Measurements from ENCODE around the gene GPR161. TPM values are rescaled to one million over a fixed set of nuclear protein-coding genes. Genes with fewer than 3 reads are reported as not detected.

GPR161 gene
- total RNA-seq, 4 donors from 2014 or later, result 19.5 to 46.7 (median 22.9) TPM

DNA sequence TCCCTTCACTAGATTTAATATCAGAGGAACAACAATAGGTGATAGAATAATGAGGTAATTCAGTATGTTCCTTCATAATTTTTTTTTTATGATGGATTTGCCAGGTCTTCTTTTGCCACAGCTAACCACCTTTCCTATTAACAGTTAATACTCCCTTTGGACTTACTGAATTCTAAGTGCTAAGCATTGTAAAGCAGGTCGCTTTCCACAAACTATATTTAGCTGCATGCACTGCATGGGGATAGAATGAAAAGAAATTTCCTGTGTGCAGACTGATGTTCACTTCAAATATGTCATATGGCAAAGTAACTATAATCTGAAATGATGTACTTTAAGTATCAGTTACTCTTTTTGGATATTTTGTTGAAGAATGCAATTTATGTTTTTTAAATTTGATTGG, 85.8 kb downstream of the GPR161 start:
- no peak overlapping the region for H3K27ac ChIP-seq (replicated peaks in 1 of 4)
- no peaks in the 10 kb centered on the region for H3K9me3 ChIP-seq
- no peaks in the 10 kb centered on the region for H3K27me3 ChIP-seq
- H3K36me3 ChIP-seq, result no peaks in the 10 kb centered on the region
- 55% methylated on average over 1 of the region's 1 CpG for WGBS
- no peak for DNase-seq (ENCODE audit: extremely low spot score)
- intact Hi-C loops (cut with DNase I), result no loop called here
- TF ChIP-seq POLR2A (IDR thresholded peaks at IDR 0.05; ENCODE audit: low read depth) (no peak), POLR2AphosphoS5 (IDR thresholded peaks at IDR 0.05) (no peak), EP300 (IDR thresholded peaks at IDR 0.05) (no peak)
- TF ChIP-seq, protein P1, sequence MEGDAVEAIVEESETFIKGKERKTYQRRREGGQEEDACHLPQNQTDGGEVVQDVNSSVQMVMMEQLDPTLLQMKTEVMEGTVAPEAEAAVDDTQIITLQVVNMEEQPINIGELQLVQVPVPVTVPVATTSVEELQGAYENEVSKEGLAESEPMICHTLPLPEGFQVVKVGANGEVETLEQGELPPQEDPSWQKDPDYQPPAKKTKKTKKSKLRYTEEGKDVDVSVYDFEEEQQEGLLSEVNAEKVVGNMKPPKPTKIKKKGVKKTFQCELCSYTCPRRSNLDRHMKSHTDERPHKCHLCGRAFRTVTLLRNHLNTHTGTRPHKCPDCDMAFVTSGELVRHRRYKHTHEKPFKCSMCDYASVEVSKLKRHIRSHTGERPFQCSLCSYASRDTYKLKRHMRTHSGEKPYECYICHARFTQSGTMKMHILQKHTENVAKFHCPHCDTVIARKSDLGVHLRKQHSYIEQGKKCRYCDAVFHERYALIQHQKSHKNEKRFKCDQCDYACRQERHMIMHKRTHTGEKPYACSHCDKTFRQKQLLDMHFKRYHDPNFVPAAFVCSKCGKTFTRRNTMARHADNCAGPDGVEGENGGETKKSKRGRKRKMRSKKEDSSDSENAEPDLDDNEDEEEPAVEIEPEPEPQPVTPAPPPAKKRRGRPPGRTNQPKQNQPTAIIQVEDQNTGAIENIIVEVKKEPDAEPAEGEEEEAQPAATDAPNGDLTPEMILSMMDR (IDR thresholded peaks at IDR 0.05), result no peak
- peaks cover 8 to 45% (median 31%) of the 10 kb centered on the region in 4 donors for H3K4me1 ChIP-seq
- no peak overlapping the region for H3K4me3 ChIP-seq

DNA sequence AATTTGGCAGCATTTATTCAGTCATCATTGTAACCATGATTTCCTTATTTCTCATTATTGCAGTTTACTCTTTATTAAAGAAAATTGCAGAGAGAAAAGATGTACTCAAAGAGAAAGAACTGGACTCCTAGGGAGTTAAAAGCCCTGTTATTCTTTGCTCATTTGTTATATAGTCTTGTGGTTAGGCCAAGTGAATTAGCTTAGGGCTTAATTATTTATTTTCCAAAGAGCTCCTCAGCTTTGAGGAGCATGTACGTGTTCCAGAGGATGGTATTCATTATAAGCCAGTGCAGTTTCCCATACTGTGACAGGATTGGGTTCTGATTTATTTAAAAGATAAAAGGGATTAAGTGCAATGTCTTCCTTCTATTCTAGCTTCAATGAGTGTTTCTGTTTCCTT, 86.4 kb downstream of the GPR161 start:
- WGBS, result 48% methylated on average over 1 of the region's 1 CpG
- intact Hi-C loops (cut with DNase I), result no loop called here
- no peaks in the 10 kb centered on the region for H3K9me3 ChIP-seq

DNA sequence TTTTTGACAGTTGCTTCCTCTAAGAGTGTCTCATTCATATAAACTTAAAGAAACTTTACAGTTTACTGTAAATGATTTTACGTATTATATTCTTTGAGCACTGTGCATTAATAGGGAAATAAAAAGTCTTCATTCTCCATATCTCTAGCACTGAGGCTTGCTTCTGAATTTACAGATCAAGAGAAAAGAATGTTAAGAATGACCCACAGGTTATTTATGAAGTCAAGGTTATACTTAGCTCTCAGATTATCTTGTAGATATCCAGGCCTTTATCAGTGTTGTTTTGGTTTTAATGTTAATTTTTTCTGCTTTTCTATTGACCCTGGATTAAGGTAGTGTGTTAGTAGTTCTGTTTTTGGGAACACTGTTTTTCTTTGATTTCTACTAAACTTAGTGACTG, 91.4 kb downstream of the GPR161 start:
- Histone ChIP-seq H3K4me3 (no peak overlapping the region), H3K9me3 (no peaks in the 10 kb centered on the region)
- 79% methylated on average over 1 of the region's 1 CpG for WGBS

More for the DNA sequence above, 86.4 kb downstream of the GPR161 start:
- H3K27ac ChIP-seq (replicated peaks in 1 of 4), result no peak overlapping the region
- H3K4me3 ChIP-seq, result no peak overlapping the region
- no peak for DNase-seq (ENCODE audit: extremely low spot score)
- H3K27me3 ChIP-seq, result no peaks in the 10 kb centered on the region
- peaks cover 8 to 49% (median 31%) of the 10 kb centered on the region in 4 donors for H3K4me1 ChIP-seq
- TF ChIP-seq, protein P1 (IDR thresholded peaks at IDR 0.05), result no peak
- no peak for TF ChIP-seq POLR2AphosphoS5 (IDR thresholded peaks at IDR 0.05)
- TF ChIP-seq POLR2A (IDR thresholded peaks at IDR 0.05; ENCODE audit: low read depth), result no peak
- no peak for TF ChIP-seq EP300 (IDR thresholded peaks at IDR 0.05)
- peaks cover 0 to 1% (median 0%) of the 10 kb centered on the region in 4 donors for H3K36me3 ChIP-seq

DNA sequence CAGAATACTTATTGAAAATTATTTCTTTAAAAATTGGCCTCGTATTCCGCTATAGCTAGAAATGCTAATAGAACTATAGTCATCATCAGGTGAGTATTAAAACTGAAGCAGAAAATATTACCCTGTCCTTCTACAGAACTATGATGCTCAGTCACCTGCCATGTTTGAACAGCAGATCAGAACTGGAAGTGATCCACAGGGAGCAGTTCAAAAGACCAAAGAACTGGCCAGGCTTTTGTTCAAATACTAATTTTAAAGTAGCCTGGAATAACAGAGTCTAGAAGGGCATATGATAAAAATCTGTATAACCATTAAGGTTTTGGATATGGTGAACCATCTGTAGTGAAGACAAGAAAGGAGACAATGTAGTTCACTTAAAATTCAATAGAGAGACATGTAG, 94.4 kb downstream of the GPR161 start:
- no peak overlapping the region for H3K4me3 ChIP-seq
- no peaks in the 10 kb centered on the region for H3K27me3 ChIP-seq
- no peak for DNase-seq (ENCODE audit: extremely low spot score)
- peaks cover 0 to 19% (median 0%) of the 10 kb centered on the region in 4 donors for H3K4me1 ChIP-seq
- no peak for TF ChIP-seq POLR2A (IDR thresholded peaks at IDR 0.05; ENCODE audit: low read depth)
- TF ChIP-seq POLR2AphosphoS5 (IDR thresholded peaks at IDR 0.05), result no peak
- TF ChIP-seq EP300 (IDR thresholded peaks at IDR 0.05), result no peak
- TF ChIP-seq, protein P1 (IDR thresholded peaks at IDR 0.05), result no peak
- WGBS, result 93% methylated on average over 2 of the region's 2 CpGs
- intact Hi-C loops (cut with DNase I), result no loop called here
- H3K9me3 ChIP-seq, result no peaks in the 10 kb centered on the region
- H3K27ac ChIP-seq (replicated peaks in 1 of 4), result no peak overlapping the region
- peaks cover 6 to 24% (median 15%) of the 10 kb centered on the region in 4 donors for H3K36me3 ChIP-seq

More for the DNA sequence above, 91.4 kb downstream of the GPR161 start:
- Histone ChIP-seq H3K27me3 (no peaks in the 10 kb centered on the region), H3K27ac (replicated peaks in 1 of 4) (no peak overlapping the region), H3K4me1 (peaks cover 0 to 25% (median 5%) of the 10 kb centered on the region in 4 donors), H3K36me3 (peaks cover 6 to 24% (median 15%) of the 10 kb centered on the region in 4 donors)
- TF ChIP-seq POLR2AphosphoS5 (IDR thresholded peaks at IDR 0.05) (no peak), EP300 (IDR thresholded peaks at IDR 0.05) (no peak), POLR2A (IDR thresholded peaks at IDR 0.05; ENCODE audit: low read depth) (no peak)
- TF ChIP-seq, protein P1 (IDR thresholded peaks at IDR 0.05), result no peak
- no peak for DNase-seq (ENCODE audit: extremely low spot score)
- intact Hi-C loops (cut with DNase I), result no loop called here

DNA sequence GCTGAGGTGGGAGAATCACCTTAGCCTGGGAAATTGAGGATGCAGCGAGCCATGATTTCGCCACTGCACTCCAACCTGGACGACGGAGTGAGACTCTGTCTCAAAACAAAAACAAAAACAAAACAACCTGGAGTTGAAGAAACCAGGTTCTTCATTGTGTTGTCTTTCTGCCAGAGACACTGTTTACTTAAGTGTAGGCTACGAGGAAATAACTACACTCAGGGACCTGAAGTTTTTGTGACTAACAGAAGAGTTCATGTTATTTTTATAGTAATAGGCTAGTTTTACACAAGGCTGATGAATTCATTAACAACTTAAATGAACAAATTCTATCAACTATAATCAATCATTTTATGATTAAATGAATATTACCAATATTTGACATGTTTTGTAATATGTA, 101.4 kb downstream of the GPR161 start:
- no peak overlapping the region for H3K27ac ChIP-seq (replicated peaks in 1 of 4)
- H3K36me3 ChIP-seq, result peaks cover 0 to 3% (median 0%) of the 10 kb centered on the region in 4 donors
- TF ChIP-seq, protein P1 (IDR thresholded peaks at IDR 0.05), result no peak
- TF ChIP-seq POLR2AphosphoS5 (IDR thresholded peaks at IDR 0.05) (no peak), EP300 (IDR thresholded peaks at IDR 0.05) (no peak), POLR2A (IDR thresholded peaks at IDR 0.05; ENCODE audit: low read depth) (no peak)
- no peak overlapping the region for H3K4me3 ChIP-seq
- no peaks in the 10 kb centered on the region for H3K27me3 ChIP-seq
- no peaks in the 10 kb centered on the region for H3K9me3 ChIP-seq
- intact Hi-C loops (cut with DNase I), result no loop called here
- 94% methylated on average over 5 of the region's 5 CpGs for WGBS
- H3K4me1 ChIP-seq, result no peaks in the 10 kb centered on the region
- no peak for DNase-seq (ENCODE audit: extremely low spot score)

All from esophagus muscularis mucosa (tissue), 4 donors.